ENCODE results near the gene CFAP141. TPM values are rescaled to one million over a fixed set of nuclear protein-coding genes. Genes with fewer than 3 reads are reported as not detected.
A peak's percentile ranks its signal among the peaks of the same experiment; 100 is the strongest.

CFAP141 gene
- total and polyA plus RNA-seq, 2 of the 13 experiments (the other 11 are each of a cell fraction or from before 2014, with no cell fraction given), result not detected

- TF ChIP-seq MAZ (IDR thresholded peaks at IDR 0.05; ENCODE audit: borderline replicate concordance, low read depth, low read length) (peak; percentile 60; the same call in 1 of the 2 replicates), MAZ (CRISPR knock-in tag; IDR thresholded peaks at IDR 0.05; ENCODE audit: low read depth) (peak; percentile 82), MLX (CRISPR knock-in tag; IDR thresholded peaks at IDR 0.05) (peak; percentile 46; the same call in 1 of the 2 replicates), ZNF362 (CRISPR knock-in tag; IDR thresholded peaks at IDR 0.05; ENCODE audit: borderline replicate concordance) (no peak), ZNF703 (CRISPR knock-in tag; IDR thresholded peaks at IDR 0.05; ENCODE audit: borderline replicate concordance) (no peak), BHLHE40 (IDR thresholded peaks at IDR 0.05; ENCODE audit: low read length) (no peak), ATF7-NPFF (CRISPR knock-in tag; IDR thresholded peaks at IDR 0.05; ENCODE audit: low read depth) (peak; percentile 90), SNAPC5 (CRISPR knock-in tag; IDR thresholded peaks at IDR 0.05; ENCODE audit: borderline replicate concordance) (no peak), HOXD1 (CRISPR knock-in tag; IDR thresholded peaks at IDR 0.05) (peak; percentile 70; the same call in 1 of the 2 replicates), GATAD1 (CRISPR knock-in tag; IDR thresholded peaks at IDR 0.05) (peak; percentile 95), CCAR2 (optimal IDR thresholded peaks at IDR 0.05; ENCODE audit: low read depth, low read length) (no peak), SMC3 (IDR thresholded peaks at IDR 0.05; ENCODE audit: low read length) (no peak), RARA (CRISPR knock-in tag; IDR thresholded peaks at IDR 0.05) (peak; percentile 47), ZNF17 (CRISPR knock-in tag; IDR thresholded peaks at IDR 0.05) (no peak), ATF6 (CRISPR knock-in tag; conservative IDR thresholded peaks at IDR 0.05) (no peak)
- TF ChIP-seq, protein P1, sequence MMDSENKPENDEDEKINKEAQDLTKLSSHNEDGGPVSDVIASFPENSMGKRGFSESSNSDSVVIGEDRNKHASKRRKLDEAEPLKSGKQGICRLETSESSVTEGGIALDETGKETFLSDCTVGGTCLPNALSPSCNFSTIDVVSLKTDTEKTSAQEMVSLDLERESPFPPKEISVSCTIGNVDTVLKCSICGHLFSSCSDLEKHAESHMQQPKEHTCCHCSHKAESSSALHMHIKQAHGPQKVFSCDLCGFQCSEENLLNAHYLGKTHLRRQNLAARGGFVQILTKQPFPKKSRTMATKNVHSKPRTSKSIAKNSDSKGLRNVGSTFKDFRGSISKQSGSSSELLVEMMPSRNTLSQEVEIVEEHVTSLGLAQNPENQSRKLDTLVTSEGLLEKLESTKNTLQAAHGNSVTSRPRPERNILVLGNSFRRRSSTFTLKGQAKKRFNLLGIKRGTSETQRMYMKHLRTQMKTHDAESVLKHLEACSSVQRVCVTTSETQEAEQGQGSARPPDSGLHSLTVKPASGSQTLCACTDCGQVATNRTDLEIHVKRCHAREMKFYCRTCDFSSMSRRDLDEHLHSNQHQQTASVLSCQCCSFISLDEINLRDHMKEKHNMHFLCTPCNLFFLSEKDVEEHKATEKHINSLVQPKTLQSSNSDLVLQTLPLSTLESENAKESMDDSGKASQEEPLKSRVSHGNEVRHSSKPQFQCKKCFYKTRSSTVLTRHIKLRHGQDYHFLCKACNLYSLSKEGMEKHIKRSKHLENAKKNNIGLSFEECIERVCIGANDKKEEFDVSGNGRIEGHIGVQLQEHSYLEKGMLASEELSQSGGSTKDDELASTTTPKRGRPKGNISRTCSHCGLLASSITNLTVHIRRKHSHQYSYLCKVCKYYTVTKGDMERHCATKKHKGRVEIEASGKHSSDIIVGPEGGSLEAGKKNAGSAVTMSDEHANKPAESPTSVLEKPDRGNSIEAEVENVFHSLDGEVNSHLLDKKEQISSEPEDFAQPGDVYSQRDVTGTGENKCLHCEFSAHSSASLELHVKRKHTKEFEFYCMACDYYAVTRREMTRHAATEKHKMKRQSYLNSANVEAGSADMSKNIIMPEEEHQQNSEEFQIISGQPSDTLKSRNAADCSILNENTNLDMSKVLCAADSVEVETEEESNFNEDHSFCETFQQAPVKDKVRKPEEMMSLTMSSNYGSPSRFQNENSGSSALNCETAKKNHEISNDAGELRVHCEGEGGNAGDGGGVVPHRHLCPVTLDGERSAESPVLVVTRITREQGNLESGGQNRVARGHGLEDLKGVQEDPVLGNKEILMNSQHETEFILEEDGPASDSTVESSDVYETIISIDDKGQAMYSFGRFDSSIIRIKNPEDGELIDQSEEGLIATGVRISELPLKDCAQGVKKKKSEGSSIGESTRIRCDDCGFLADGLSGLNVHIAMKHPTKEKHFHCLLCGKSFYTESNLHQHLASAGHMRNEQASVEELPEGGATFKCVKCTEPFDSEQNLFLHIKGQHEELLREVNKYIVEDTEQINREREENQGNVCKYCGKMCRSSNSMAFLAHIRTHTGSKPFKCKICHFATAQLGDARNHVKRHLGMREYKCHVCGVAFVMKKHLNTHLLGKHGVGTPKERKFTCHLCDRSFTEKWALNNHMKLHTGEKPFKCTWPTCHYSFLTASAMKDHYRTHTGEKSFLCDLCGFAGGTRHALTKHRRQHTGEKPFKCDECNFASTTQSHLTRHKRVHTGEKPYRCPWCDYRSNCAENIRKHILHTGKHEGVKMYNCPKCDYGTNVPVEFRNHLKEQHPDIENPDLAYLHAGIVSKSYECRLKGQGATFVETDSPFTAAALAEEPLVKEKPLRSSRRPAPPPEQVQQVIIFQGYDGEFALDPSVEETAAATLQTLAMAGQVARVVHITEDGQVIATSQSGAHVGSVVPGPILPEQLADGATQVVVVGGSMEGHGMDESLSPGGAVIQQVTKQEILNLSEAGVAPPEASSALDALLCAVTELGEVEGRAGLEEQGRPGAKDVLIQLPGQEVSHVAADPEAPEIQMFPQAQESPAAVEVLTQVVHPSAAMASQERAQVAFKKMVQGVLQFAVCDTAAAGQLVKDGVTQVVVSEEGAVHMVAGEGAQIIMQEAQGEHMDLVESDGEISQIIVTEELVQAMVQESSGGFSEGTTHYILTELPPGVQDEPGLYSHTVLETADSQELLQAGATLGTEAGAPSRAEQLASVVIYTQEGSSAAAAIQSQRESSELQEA (CRISPR knock-in tag; IDR thresholded peaks at IDR 0.05; ENCODE audit: not compliant biosample characterization), result peak; percentile 19
These were observed 22.9 kb downstream of the CFAP141 start (continued) for GRCh38 chr1:154183046-154183915.

All from HepG2 (cell line).